Right lobe of liver (tissue), 4 donors: ENCODE data around the gene RNMT.

ENCODE experiments used
- CTCF ChIP-seq, 4 donors: fragments of 200-600 bp in 3 of 4; fragments of 450-650 bp in 1 of 4; IDR thresholded peaks; one replicate each; pipeline versions ENCODE4 v1.5.1 to v1.8.0; 2016 to 2022; ENCODE audit warnings: antibody characterized with exemption in 4 of 4, mild to moderate bottlenecking in 2 of 4
- POLR2A ChIP-seq: fragments of 450-650 bp; IDR thresholded peaks from one replicate; pipeline ENCODE4 v1.6.1; 2017; ENCODE audit warnings: antibody characterized with exemption, mild to moderate bottlenecking
- donor health status: DM: no; HTN: no; CAD: no.
- donor health status: DM: no; HTN: no; CAD: no.
- donor health status: DM: no; HTN: yes; CAD: no.

- TF ChIP-seq CTCF (IDR thresholded peaks at IDR 0.05) (no peak), POLR2A (no peak)
Measured at GRCh38 chr18:13745696-13746095, 19.2 kb downstream of the RNMT start.
